GM10266 (cell line): ENCODE measurements around the gene ZNF174.

Source experiments
- DNase-seq: peaks from one replicate; pipeline ENCODE4 v3.0.0; 2012; ENCODE audit errors: extremely low spot score
- TF ChIP-seq, protein P1 (sequence below): IDR thresholded peaks from 2 replicates; pipeline ENCODE4 v1.5.1; 2012; ENCODE audit warnings: mild to moderate bottlenecking, low read depth; ENCODE audit not compliant: control insufficient read depth, insufficient read depth; ENCODE audit errors: missing control alignments

Gene ZNF174

GRCh38 chr16:3400446-3400778 lies 603 bp upstream of the ZNF174 start:
- TF ChIP-seq, protein P1, sequence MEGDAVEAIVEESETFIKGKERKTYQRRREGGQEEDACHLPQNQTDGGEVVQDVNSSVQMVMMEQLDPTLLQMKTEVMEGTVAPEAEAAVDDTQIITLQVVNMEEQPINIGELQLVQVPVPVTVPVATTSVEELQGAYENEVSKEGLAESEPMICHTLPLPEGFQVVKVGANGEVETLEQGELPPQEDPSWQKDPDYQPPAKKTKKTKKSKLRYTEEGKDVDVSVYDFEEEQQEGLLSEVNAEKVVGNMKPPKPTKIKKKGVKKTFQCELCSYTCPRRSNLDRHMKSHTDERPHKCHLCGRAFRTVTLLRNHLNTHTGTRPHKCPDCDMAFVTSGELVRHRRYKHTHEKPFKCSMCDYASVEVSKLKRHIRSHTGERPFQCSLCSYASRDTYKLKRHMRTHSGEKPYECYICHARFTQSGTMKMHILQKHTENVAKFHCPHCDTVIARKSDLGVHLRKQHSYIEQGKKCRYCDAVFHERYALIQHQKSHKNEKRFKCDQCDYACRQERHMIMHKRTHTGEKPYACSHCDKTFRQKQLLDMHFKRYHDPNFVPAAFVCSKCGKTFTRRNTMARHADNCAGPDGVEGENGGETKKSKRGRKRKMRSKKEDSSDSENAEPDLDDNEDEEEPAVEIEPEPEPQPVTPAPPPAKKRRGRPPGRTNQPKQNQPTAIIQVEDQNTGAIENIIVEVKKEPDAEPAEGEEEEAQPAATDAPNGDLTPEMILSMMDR, result no peak
- no peak for DNase-seq

DNA sequence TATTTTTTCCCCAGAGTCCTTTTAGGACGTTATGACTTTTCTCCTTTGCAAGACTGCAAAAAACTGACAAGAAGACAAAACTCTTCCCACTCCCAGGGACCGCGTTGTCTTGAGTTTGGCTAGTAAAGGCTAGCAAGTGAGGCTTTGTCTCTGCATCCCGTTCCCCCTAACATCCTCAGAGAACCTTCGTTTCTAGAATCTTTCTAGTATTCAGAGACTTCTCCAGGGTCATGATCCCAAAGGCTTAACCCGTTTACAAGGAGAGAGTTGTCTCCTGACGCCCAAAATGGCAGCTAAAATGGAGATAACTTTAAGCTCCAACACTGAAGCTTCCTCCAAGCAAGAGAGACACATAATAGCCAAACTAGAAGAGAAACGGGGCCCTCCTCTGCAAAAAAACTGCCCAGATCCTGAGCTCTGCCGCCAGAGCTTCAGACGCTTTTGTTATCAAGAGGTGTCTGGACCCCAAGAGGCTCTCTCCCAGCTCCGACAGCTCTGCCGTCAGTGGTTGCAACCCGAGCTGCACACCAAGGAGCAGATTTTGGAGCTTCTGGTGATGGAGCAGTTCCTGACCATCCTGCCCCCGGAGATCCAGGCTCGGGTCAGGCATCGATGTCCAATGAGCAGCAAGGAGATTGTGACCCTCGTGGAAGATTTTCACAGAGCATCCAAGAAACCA lies 843 bp downstream of the ZNF174 start:
- no peak for DNase-seq

DNA sequence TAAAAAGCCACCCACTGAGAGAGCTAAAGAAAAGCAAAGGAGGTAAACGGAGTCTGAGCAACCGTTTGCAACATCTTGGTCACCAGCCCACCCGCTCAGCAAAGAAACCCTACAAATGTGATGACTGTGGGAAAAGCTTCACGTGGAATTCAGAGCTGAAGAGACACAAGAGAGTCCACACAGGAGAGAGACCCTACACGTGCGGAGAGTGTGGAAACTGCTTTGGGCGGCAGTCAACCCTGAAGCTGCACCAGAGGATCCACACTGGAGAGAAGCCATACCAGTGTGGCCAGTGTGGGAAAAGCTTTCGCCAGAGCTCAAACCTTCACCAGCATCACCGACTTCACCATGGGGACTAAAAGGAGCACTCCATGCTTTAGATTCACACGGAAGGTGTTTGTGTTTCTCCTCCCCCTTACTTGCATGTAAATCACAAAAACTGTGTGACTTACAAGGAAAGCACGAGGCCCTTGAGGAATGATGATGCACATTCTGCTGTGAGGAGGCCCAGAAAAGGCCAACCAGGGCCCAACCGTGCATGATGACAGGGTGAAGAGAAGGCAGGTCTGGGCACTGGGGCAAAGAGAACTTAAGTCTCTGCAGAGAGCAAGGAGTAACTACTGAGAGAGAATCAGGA lies 7.7 kb downstream of the ZNF174 start:
- no peak for DNase-seq
- TF ChIP-seq, protein P1, result no peak

More for the DNA sequence above, 843 bp downstream of the ZNF174 start:
- TF ChIP-seq, protein P1, result no peak

DNA sequence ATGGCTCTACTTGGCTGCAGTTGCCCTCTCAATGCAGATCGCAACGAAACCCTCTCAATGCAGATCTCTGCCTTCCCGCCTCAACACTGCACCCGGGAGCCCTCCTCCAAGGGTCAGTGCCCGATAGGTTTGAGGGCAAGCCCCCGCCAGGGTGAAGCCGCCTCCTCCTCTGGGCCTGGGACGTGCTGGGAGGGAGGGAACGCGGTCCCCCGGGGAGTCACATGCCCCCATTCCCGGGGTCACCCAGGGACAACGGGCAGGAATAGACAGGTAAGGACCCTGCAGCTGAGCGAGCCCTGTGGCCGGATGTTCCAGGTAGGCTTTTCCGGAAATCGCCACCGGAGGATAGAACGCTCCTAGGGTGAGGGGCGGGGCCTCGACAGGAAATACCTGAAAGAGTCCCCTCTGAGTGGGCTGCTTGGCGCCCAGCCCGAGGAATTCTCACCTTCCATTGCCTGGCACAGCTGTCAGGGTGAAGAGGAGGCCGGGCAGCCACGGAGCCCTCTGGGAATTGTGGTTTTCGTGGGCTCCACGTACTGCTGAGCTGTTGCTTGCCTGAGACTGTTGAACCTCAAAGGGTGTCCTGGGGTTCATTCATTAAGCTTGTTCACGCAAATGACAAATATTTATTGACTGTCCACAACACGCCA lies 12.8 kb downstream of the ZNF174 start:
- TF ChIP-seq, protein P1, result no peak
- no peak for DNase-seq

GRCh38 chr16:3431779-3432219 lies 30.8 kb downstream of the ZNF174 start:
- no peak for DNase-seq
- TF ChIP-seq, protein P1, result no peak

GRCh38 chr16:3434373-3434772 lies 33.4 kb downstream of the ZNF174 start:
- TF ChIP-seq, protein P1, result no peak

DNA sequence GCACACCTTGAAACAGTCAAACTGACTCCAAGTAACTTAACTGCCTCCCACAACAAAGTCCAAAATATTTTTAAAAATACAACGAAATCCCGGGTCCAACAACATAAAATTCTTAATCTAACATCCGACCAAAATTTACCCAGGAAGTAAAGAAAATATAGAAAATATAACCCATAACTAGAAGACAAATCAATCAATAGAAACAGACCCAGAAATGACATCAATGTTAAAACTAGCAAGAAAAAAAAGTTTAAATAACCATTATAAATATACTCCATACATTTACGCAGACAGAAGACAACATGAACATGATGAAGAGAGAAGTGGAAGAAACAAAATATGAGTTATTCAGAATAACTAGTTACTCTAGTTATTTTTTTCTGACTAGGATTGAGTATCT lies 38.6 kb downstream of the ZNF174 start:
- no peak for DNase-seq
- TF ChIP-seq, protein P1, result no peak

More at GRCh38 chr16:3434373-3434772, 33.4 kb downstream of the ZNF174 start:
- no peak for DNase-seq
